PFSK-1 (cell line): ENCODE data around the gene SLC12A9.

Experiments
- POLR2AphosphoS5 ChIP-seq: IDR thresholded peaks from 2 replicates; pipeline ENCODE4 v1.6.1; 2012; ENCODE audit warnings: low read depth, mild to moderate bottlenecking, control low read depth, low read length, moderate library complexity
- REST ChIP-seq, 2 experiments: IDR thresholded peaks; 2 replicates each; pipeline versions ENCODE4 v1.6.1 to v1.8.0; 2011 to 2012; ENCODE audit warnings: low read depth in 2 of 2, low read length in 2 of 2, control low read depth in 1 of 2, inconsistent platforms in 1 of 2, mild to moderate bottlenecking in 1 of 2, moderate library complexity in 1 of 2; ENCODE audit not compliant: insufficient read depth in 1 of 2
- SIN3A ChIP-seq: IDR thresholded peaks from 2 replicates; pipeline ENCODE4 v1.6.1; 2012; ENCODE audit warnings: mild to moderate bottlenecking, low read length, moderate library complexity, borderline replicate concordance; ENCODE audit not compliant: insufficient read depth
- TAF1 ChIP-seq: IDR thresholded peaks from 2 replicates; pipeline ENCODE4 v1.6.1; 2012; ENCODE audit warnings: low read length, control low read depth, borderline replicate concordance; ENCODE audit not compliant: insufficient read depth

- TF ChIP-seq REST (IDR thresholded peaks at IDR 0.05; ENCODE audit: insufficient read depth in 1 of 2, low read depth in 2 of 2, low read length in 2 of 2) (no peak), POLR2AphosphoS5 (no peak), SIN3A (no peak), TAF1 (no peak)
Observed at GRCh38 chr7:100804681-100805431, 47.7 kb upstream of the SLC12A9 start.
